ENCODE measurements around the gene ZCRB1.

GRCh38 chr12:42342028-42342427, 16.1 kb upstream of the ZCRB1 start:
- TF ChIP-seq SIN3A (IDR thresholded peaks at IDR 0.05; ENCODE audit: borderline replicate concordance, insufficient read depth, low read length) (no peak), TAF1 (IDR thresholded peaks at IDR 0.05; ENCODE audit: borderline replicate concordance, insufficient read depth, low read length) (no peak), POLR2AphosphoS5 (IDR thresholded peaks at IDR 0.05; ENCODE audit: low read depth, low read length) (no peak), REST (IDR thresholded peaks at IDR 0.05; ENCODE audit: insufficient read depth in 1 of 2, low read depth in 2 of 2, low read length in 2 of 2) (no peak)

Measured in PFSK-1 (cell line).